GM21423 (cell line): ENCODE results near the gene ABCA1.
"Not testable (repeated sequence)": the region's sequence is repeated elsewhere in the genome, so short reads cannot be mapped to it uniquely, and the experiment has no call there.

Experiments used
- ATAC-seq: cut with Tn5 transposase; IDR thresholded peaks from one replicate; pipeline ENCODE4 v1.9.1; 2021; ENCODE audit warnings: mild to moderate bottlenecking, moderate library complexity; ENCODE audit not compliant: unreplicated experiment

Gene ABCA1

GRCh38 chr9:104772714-104773510 lies 155.0 kb downstream of the ABCA1 start:
- ATAC-seq: peak; percentile 34

GRCh38 chr9:104769655-104770054 lies 158.3 kb downstream of the ABCA1 start:
- peak; percentile 34 for ATAC-seq

GRCh38 chr9:104769029-104769428 lies 158.9 kb downstream of the ABCA1 start:
- not testable (repeated sequence) for ATAC-seq

- no peak for ATAC-seq
These were observed 160.4 kb downstream of the ABCA1 start for GRCh38 chr9:104767507-104767906.

GRCh38 chr9:104766025-104766424 lies 161.9 kb downstream of the ABCA1 start:
- ATAC-seq: no peak

GRCh38 chr9:104765138-104765537 lies 162.8 kb downstream of the ABCA1 start:
- ATAC-seq: peak; percentile 33

- ATAC-seq: peak; percentile 44
These were observed 169.0 kb downstream of the ABCA1 start for GRCh38 chr9:104758974-104759373.

- peak; percentile 25 for ATAC-seq
These were observed 177.7 kb downstream of the ABCA1 start for GRCh38 chr9:104750185-104750767.

- ATAC-seq: peak; percentile 0
These were observed 179.5 kb downstream of the ABCA1 start for GRCh38 chr9:104748359-104749031.

- peak; percentile 85 for ATAC-seq
These were observed 180.2 kb downstream of the ABCA1 start, which contains the start of gene NIPSNAP3A for GRCh38 chr9:104747565-104748358. NIPSNAP3A (plus strand) TSS chr9:104747683; CDS start chr9:104747793, 110 bp downstream.

- no peak for ATAC-seq
These were observed 180.8 kb downstream of the ABCA1 start for GRCh38 chr9:104747245-104747564.

- ATAC-seq: no peak
These were observed 181.2 kb downstream of the ABCA1 start for GRCh38 chr9:104746798-104747197.

- no peak for ATAC-seq
These were observed 181.7 kb downstream of the ABCA1 start for GRCh38 chr9:104746285-104746684.

- no peak for ATAC-seq
These were observed 182.1 kb downstream of the ABCA1 start for GRCh38 chr9:104745852-104746251.

GRCh38 chr9:104743376-104743985 lies 184.5 kb downstream of the ABCA1 start:
- ATAC-seq: peak; percentile 26

GRCh38 chr9:104740621-104741020 lies 187.3 kb downstream of the ABCA1 start:
- ATAC-seq: no peak

GRCh38 chr9:104738452-104738851 lies 189.5 kb downstream of the ABCA1 start:
- no peak for ATAC-seq
